GM13976 (cell line): ENCODE measurements around the gene AGMO.

ENCODE experiments used
- DNase-seq: peaks from one replicate; pipeline ENCODE4 v3.0.0; 2012; ENCODE audit warnings: low spot score
- in situ Hi-C: fragments of 300-500 bp; cut with MboI; formaldehyde crosslinking; loops from one replicate; pipeline ENCODE4 v1.12.0; 2022; ENCODE audit warnings: low sequenced_read_pairs, mixed read lengths, inconsistent platforms; ENCODE audit not compliant: unreplicated experiment
- TF ChIP-seq, protein P1 (sequence below): IDR thresholded peaks from 2 replicates; pipeline ENCODE4 v1.5.1; 2012; ENCODE audit warnings: borderline replicate concordance, mild to moderate bottlenecking; ENCODE audit not compliant: insufficient read depth; ENCODE audit errors: extremely low read depth, missing control alignments, control extremely low read depth

Gene AGMO

GRCh38 chr7:15485998-15486397 is 75.8 kb downstream of the AGMO start:
- TF ChIP-seq, protein P1, sequence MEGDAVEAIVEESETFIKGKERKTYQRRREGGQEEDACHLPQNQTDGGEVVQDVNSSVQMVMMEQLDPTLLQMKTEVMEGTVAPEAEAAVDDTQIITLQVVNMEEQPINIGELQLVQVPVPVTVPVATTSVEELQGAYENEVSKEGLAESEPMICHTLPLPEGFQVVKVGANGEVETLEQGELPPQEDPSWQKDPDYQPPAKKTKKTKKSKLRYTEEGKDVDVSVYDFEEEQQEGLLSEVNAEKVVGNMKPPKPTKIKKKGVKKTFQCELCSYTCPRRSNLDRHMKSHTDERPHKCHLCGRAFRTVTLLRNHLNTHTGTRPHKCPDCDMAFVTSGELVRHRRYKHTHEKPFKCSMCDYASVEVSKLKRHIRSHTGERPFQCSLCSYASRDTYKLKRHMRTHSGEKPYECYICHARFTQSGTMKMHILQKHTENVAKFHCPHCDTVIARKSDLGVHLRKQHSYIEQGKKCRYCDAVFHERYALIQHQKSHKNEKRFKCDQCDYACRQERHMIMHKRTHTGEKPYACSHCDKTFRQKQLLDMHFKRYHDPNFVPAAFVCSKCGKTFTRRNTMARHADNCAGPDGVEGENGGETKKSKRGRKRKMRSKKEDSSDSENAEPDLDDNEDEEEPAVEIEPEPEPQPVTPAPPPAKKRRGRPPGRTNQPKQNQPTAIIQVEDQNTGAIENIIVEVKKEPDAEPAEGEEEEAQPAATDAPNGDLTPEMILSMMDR, result no peak
- no peak for DNase-seq
- in situ Hi-C loops, result no loop called here

DNA sequence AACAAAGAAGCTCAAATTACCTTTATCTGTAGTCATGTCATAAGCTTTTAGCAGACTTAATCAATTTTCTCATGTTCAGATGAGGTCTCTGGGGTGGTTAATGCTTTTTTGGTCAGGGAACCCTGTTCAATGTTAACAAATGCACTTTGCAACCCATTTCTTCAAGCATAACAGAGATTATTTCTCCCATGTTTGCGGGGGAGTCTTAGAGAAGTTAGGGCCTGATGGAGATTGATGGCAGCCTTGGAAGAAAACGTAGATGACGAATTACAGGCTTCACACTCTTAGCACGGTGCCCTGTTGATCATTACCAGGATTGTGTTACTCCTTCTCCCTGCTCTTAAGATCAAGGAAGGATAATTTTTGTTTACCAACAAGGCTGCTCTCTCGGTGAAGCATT is 76.4 kb downstream of the AGMO start:
- in situ Hi-C loops, result no loop called here
- no peak for DNase-seq
- TF ChIP-seq, protein P1, result no peak

DNA sequence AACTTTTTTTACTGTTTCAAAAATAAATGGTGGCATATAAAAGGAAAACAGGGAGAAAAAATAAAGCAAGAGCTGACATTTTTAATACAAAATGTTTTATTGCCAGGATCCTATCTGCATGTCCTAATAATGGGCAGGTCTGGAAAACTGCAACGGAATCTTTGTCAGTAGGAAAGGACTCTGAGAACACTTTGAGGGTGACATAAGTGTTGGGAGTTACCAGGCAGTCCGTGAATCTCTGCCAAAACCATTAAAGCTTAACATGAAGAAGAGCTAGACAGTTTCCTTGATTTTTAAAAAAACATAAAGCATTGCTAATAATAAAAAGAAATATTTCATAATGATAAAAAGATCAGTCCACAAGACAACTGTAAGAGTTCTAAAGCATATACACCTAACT is 80.7 kb downstream of the AGMO start:
- in situ Hi-C loops, result no loop called here

GRCh38 chr7:15478401-15478800 is 83.4 kb downstream of the AGMO start:
- TF ChIP-seq, protein P1, result no peak
- in situ Hi-C loops, result no loop called here
- no peak for DNase-seq

More for the DNA sequence above, 80.7 kb downstream of the AGMO start:
- TF ChIP-seq, protein P1, result no peak
- no peak for DNase-seq

DNA sequence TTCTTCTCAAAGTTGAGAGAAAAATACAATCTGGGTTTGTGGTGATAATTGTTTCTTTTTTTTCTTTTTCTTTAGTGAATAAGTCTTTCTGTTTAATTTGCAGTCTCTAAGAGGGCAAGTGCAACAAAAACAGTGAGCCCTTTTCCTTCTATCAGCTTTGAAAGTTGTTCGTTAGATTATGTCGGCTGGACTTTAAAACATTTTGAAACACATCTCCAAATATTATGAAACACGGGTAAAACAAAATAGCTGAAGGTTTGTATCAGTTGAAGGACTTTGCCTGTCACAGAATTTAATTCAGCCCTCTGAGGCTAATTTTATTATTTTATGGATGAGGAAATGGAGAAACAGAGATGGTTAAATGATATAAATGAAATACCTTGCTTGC is 85.3 kb downstream of the AGMO start:
- TF ChIP-seq, protein P1, result no peak
- no peak for DNase-seq
- in situ Hi-C loops, result no loop called here

DNA sequence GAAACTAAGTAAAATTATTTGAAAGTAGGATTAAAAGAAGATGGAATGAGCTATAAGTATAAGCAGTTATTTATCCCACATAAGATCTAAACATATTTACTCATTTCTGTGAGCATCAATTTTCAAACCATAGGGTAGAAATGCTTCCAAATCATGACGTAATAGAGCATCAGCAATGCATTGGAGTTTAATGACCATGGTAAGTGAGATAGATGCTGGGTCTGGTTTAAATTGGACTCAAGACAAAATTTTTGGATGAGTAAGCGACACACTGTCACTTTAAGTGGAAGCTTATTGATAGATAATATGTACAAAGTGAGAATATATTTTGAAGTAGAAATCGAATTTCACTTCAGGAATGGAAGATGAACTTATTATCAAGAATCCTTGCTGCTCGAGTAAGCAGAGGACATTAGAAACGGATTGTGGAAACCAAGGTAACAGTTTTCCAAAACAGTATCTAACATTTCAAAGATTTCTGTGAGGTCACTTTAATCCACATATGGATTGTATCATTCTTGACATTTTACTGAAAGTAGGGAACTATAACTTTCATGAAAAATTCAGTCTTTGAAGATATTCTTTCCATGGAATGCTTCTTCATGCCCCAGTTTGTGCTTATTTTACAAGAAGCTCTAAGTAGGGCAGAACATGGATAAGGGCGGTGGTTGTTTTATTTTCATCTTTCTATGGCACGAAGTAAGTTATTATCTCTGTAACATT is 85.8 kb downstream of the AGMO start:
- DNase-seq, result no peak
- in situ Hi-C loops, result no loop called here
- TF ChIP-seq, protein P1, result no peak
